GM19468 (cell line): ENCODE measurements around the gene IGF2R.

Experiments used
- ATAC-seq: cut with Tn5 transposase; IDR thresholded peaks from one replicate; pipeline ENCODE4 v1.9.1; 2021; ENCODE audit warnings: mild to moderate bottlenecking, moderate library complexity, moderate number of reproducible peaks; ENCODE audit not compliant: unreplicated experiment; ENCODE audit errors: extremely low read depth

IGF2R gene

DNA sequence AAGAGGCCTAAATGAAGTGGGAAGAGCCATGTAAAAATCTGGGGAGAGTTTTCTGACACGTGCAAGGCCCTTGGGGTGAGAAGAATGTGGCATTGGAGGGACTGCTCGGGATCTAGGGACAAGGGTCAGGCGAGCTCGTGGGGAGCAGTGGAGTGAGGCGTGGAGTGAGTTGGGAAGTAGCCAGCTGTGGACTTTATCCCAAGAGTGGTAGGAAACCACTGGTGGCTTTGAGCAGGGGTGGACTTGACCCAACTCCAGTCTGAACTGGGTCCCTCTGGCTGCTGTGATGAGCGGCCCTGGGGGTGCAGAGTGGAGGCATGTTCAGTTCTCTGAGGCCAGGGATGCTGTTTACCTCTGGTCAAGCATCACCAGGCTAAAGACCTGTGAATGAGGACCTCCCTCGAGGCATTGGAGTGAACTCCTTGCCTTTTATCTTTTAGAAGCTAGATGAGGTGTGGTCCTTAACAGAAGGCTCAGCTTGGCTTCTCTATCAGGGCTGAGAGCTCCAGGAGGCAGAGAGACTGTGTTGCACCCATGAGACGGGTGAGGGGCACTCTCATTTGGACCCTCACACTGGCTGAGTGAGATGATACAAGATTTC is 173.3 kb downstream of the IGF2R start:
- ATAC-seq: no peak

GRCh38 chr6:160146454-160147145 is 177.7 kb downstream of the IGF2R start:
- ATAC-seq: no peak

GRCh38 chr6:160147146-160147536 is 178.3 kb downstream of the IGF2R start:
- no peak for ATAC-seq

- ATAC-seq: no peak
Measured at GRCh38 chr6:160154471-160154870, 185.6 kb downstream of the IGF2R start.

DNA sequence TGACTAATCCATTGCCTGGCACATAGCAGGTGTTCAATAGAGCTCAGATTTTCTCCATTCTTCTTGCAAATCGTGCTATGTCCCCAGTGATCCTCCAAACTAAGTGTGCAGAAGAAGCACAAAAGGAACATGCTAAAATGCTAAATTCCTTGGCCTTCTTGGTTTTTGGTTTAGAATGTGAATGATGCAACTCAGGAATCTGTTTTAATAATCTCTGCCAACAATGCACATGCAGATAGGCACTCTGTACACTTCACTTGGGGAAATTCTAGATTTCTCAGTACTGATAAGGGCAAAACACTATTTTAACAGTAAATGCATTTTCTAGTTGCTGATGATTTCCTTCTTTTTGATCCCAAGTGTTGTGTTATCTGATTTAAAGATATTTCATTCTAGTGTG is 188.0 kb downstream of the IGF2R start:
- no peak for ATAC-seq

DNA sequence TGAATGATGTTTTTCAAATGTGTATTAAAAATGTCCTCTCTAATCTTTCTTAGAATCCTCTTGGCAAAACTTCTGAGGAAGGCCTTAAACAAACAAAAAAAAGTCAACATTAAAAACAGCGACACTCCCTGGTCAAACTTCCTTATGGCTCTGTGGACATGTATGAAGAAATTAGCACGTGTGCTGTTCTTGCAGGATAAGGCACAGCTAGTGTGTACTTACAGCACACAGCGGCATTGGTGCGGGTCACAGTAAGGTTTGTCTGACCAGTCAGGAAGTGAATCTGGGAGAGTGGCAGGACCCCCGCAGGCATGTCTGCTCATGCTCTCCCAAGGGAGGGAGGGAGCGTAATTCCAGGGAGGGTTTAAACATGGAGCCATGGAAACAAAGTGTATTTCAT is 191.6 kb downstream of the IGF2R start:
- no peak for ATAC-seq
